ENCODE data around the gene DCAF17.
"Not testable (repeated sequence)": the region's sequence is repeated elsewhere in the genome, so short reads cannot be mapped to it uniquely, and the experiment has no call there.

The DCAF17 gene

GRCh38 chr2:171516793-171517192 is 82.8 kb downstream of the DCAF17 start:
- no peak for DNase-seq

- DNase-seq, result no peak
These were observed 86.4 kb downstream of the DCAF17 start for GRCh38 chr2:171520471-171520870.

- no peak for DNase-seq
These were observed 87.5 kb downstream of the DCAF17 start for GRCh38 chr2:171521361-171522051.

GRCh38 chr2:171522052-171522787 is 88.2 kb downstream of the DCAF17 start, which contains the start of gene CYBRD1:
Gene CYBRD1, plus strand, starts transcription at chr2:171522474. Its CDS starts 72 bp downstream, at chr2:171522546.
- DNase-seq, result no peak

- no peak for DNase-seq
These were observed 88.7 kb downstream of the DCAF17 start for GRCh38 chr2:171522788-171523087.

- DNase-seq, result peak; percentile 29
These were observed 89.3 kb downstream of the DCAF17 start for GRCh38 chr2:171523088-171524017.

GRCh38 chr2:171524018-171524401 is 90.0 kb downstream of the DCAF17 start:
- DNase-seq, result no peak

- no peak for DNase-seq
These were observed 95.9 kb downstream of the DCAF17 start for GRCh38 chr2:171529914-171530313.

GRCh38 chr2:171530378-171530777 is 96.4 kb downstream of the DCAF17 start:
- DNase-seq, result no peak

- DNase-seq, result not testable (repeated sequence)
These were observed 96.8 kb downstream of the DCAF17 start for GRCh38 chr2:171530859-171531258.

GRCh38 chr2:171531291-171531690 is 97.3 kb downstream of the DCAF17 start:
- DNase-seq, result no peak

- DNase-seq, result no peak
These were observed 97.9 kb downstream of the DCAF17 start for GRCh38 chr2:171531836-171532450.

GRCh38 chr2:171533331-171533730 is 99.3 kb downstream of the DCAF17 start:
- DNase-seq, result no peak
